ENCODE data around the gene TBL1X.

Gene TBL1X

GRCh38 chrX:9628779-9629493, 164.1 kb downstream of the TBL1X start:
- no peak for DNase-seq (ENCODE audit: low read depth in 2 of 2)

DNA sequence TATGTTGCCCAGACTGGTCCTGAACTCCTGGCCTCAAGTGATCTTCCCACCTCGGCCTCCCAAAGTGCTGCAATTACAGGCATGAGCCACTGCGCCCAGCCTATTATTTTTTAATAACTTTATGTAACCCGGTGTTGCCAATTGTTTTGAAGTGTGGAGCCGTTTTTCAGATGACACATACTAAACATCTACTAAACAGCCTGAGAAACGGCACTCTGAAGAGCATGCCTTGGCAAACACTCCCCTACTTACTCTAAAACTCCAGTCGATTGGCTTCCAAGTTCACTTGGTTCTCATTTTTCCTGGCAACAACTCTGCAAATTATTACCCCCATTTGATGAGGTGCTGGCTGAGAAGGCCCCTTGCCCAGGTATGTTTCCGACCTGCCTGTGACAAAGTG, 169.7 kb downstream of the TBL1X start:
- DNase-seq (ENCODE audit: low read depth in 2 of 2), result no peak

- no peak for DNase-seq (ENCODE audit: low read depth in 2 of 2)
These were observed 170.5 kb downstream of the TBL1X start for GRCh38 chrX:9635368-9635767.

DNA sequence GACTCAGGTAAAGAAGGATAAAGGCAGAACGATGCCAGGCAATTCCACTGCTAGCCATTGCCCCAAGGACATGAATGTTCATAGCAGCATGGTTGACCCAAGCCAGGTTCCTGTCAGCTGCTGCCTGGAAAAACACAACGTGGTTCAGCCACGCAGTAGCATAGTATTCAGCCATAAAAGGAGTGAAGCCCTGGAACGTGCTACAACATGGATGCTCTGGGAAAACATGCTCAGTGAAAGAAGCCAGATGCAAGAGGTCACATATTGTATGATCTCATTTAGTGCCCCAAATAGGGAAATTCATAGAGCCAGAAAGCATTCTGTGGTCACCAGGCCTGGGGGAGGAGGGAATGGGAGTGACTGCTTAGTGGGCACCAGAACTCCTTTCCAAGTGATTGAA, 170.9 kb downstream of the TBL1X start:
- DNase-seq (ENCODE audit: low read depth in 2 of 2), result no peak

GRCh38 chrX:9638871-9639270, 174.0 kb downstream of the TBL1X start:
- no peak for DNase-seq (ENCODE audit: low read depth in 2 of 2)

DNA sequence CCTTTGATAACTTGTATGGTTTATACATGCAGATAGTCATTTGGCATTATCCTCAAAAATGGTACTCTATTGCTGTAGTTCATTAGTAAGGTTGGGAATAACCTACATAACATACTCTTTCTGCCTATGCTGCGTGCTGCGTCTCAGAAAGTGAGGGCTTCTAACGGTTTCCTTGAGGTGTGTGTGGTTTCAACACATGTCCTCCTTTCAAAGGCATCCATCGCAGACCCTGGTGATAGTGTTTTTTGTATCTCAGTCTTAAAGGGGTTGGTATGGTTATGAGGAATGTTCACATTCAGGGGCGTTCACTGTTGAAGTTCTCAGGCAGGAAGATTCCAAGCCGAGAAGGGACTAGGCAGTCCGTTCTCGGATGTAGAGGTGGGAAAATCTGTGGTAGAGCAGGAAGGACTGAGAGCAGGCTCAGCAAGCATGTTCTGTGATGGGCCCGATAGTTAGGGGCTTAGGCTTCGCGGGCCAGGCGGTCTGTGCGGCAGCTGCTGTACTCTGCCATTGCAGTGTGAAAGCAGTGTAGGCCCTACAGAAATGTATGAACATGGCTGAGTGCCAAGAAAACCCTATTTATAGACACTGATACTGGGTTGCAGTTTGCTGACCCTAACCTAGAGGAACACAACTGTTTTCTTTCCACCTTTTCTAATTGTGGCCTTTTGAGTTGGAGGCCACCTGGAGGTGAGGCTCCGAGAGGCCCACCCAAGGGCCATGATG, 177.6 kb downstream of the TBL1X start:
- DNase-seq (ENCODE audit: low read depth in 2 of 2), result no peak

DNA sequence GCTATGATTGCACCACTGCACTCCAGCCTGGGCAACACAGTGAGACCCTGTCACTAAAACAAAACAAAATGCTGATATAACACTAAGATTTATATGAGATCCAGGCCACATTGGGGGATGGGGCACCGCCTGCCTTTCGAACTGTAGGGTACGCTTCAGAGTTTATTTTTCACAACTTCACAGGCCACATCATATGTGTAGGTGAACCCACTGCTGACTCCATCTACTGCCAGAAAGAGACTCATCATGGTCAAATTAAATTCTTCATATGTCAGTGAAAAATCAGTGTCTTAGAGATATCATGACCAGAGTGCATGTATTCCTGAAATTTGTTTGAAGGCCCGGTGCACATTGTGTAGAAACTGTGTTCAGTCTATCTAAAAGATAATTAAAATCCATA, 178.9 kb downstream of the TBL1X start:
- DNase-seq (ENCODE audit: low read depth in 2 of 2), result no peak

DNA sequence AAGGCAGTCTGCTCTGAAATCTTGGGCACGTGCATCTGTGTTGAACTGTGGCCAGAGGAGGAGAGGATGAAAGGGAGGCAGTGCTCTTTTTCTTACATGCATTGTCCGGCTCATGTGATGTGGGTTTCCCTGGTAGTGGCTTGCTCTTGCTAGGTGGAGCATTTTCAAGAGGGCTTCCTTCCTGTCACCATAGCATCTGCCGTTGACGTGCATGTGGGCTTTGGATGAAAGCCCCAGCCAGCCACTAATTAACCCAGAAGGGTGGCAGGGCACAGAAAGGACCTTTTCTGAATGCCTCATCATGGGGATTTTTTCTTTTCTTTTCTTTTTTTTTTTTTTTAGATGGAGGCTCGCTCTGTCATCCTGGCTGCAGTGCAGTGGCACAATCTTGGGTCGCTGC, 179.5 kb downstream of the TBL1X start:
- DNase-seq (ENCODE audit: low read depth in 2 of 2), result no peak

DNA sequence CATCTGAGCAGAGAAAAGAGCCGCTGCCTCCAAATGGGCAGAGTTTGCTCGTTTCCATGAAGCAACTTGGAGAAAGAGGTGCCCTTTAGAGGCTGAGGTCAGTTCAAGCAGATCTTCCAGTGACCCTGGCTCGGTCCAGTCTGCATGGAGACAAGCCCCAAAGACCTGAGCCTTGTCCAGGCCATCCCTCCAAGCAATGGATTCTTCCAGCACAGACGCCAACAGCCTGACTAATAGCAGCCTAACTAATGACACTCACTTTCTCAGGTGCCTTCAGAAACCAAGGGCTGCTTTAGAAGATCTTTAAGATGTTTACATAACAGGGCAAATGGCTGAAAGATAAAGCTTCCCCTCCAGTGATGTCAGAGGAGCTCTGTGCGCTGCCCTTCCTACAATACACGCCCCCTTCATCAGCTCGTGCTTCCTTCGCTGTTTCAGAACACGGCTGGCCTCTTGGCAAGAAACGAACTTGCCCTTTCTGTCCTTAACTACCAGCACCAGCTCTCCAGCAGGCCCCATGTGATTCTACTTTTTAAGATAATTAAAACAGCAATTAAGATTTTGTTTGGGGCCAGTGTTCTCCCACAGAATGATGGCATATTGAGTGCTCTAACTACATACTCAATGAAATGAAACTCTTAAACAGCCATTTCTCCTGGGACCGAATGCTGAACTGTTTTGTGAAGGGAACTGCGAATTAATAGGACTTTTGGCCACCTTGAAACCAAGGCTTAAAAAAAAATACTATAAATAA, 181.8 kb downstream of the TBL1X start:
- no peak for DNase-seq (ENCODE audit: low read depth in 2 of 2)

DNA sequence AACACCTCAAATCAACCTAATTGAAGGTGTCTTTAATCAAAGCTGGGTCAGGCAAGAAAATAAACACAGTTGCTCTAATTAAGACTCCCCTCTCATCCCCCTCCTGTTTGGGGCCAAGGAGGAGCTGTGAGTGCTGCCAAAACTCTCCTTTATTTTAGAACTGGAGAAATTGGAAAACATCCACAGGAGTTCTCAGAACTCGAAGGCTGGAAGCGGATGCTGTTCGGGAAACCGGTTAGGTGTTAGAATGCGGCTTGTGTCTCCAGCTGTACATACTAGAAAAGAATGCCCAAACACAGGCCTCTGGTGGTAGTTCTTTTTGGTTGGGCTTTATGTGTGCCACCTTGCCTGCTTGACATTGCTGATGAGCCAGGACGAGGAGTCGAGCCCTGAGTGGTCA, 182.6 kb downstream of the TBL1X start:
- no peak for DNase-seq (ENCODE audit: low read depth in 2 of 2)

GRCh38 chrX:9650091-9650490, 185.2 kb downstream of the TBL1X start:
- no peak for DNase-seq (ENCODE audit: low read depth in 2 of 2)

DNA sequence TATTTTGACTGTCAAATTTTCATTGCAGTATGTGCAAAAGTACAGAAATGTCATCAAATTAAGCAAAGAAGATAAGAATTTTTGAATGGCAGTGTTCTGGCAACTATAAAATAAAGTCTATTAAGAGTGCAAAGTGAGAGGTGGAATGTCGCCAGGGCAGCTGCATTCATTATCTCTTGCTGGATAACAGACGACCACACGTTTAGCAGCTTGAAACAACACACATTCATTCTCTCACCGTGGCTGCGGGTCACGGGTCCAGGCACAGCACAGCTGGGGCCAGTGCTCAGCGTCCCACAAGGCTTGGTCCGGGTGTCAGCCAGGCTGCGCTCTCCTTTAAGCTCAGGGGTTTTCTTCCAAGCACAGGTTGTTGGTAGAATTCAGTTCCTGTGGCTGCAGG, 186.9 kb downstream of the TBL1X start:
- DNase-seq (ENCODE audit: low read depth in 2 of 2), result no peak

GRCh38 chrX:9654929-9655328, 190.1 kb downstream of the TBL1X start:
- no peak for DNase-seq (ENCODE audit: low read depth in 2 of 2)

GRCh38 chrX:9656277-9656676, 191.4 kb downstream of the TBL1X start:
- DNase-seq (ENCODE audit: low read depth in 2 of 2), result no peak

DNA sequence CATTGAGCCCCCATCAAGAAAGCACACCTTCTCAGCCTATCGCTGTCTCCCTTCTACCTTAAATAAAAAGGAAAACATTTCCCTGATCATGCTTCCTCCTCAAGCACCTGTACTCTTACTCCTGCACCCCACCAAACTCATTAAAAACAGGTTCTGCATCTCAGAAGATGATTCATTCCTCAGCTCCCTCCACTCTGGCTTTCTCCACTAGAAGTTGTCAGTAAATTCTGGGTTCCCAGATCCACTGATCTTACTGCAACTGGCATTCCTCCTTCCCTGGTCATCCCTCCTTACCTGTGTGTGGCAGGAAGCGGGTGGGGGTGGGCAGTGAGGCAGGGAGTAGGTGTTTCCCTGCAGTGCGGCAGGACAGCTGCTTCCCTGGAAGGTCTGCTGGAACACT, 192.0 kb downstream of the TBL1X start:
- no peak for DNase-seq (ENCODE audit: low read depth in 2 of 2)

- DNase-seq (ENCODE audit: low read depth in 2 of 2), result no peak
These were observed 192.9 kb downstream of the TBL1X start for GRCh38 chrX:9657590-9658256.

- DNase-seq (ENCODE audit: low read depth in 2 of 2), result no peak
These were observed 193.6 kb downstream of the TBL1X start for GRCh38 chrX:9658409-9658808.

DNA sequence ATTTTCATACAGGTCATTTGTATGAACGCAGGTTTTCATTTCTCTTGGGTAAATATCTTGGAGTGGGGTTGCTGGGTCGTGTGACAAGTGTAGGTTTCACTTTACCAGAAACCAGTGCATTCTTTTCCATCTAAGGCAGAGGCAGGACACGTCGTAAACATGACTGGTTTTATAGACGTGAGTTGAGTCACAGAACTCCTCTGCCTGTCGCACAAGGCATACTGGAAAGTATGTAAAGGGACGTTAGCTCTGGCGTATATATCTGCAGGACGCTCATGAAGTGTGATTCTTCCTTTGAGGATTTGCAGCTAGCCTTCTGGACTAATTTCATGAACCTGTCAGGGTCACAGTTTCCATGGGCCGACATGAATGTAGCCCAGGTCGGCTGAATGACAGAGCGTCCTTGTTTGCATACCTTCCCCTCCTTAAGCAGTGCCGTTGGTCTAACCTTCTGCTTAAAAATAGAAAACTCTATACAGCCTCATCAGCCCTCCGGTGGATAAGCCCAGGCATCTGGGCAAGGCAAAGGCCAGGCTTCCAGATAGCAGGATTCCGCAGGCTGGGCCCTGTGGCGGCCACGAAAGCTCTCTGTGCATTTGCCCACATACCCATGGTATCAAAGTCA, 194.8 kb downstream of the TBL1X start:
- DNase-seq (ENCODE audit: low read depth in 2 of 2), result no peak

DNA sequence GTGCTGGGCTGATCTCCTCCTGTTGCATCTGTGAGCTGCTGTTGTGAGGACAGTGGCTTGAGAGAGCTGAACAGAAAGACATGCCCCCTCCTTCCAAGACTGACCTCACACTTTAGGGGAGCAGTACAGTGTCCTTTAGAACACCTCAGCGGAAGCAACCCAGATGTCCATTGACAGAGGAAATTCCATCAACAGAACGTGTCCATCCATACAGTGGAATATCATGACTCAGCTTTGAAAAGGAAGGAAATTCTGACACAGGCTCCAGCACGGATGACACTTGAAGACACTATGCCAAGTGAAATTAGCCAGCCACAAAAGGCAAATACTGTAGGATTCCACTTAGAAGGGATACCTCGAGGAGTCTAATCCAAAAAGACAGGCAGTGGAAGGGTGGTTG, 197.3 kb downstream of the TBL1X start:
- peak; percentile 17 to 18 for DNase-seq (ENCODE audit: low read depth in 2 of 2)

GRCh38 chrX:9663216-9663615, 198.4 kb downstream of the TBL1X start:
- DNase-seq (ENCODE audit: low read depth in 2 of 2), result no peak

DNA sequence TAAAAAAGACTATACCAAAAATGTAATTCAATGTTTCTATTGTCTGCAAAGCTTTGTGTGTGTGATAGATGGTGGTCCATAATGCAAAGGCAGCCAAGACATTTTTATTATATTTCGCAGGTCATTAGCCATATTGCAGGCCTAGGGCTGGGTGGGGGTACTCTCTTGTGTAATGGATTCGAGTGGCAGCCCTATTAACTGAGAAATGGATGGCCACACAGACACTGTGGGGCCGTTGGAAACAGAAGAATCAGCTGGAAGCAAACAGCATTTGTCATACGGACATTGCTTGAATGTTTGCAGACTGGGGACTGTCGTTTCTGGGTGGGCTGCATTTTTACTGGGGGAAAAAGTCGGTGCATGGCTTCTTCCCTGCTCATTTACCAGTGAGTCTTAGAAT, 199.4 kb downstream of the TBL1X start:
- no peak for DNase-seq (ENCODE audit: low read depth in 2 of 2)

GRCh38 chrX:9665113-9665512, 200.3 kb downstream of the TBL1X start:
- DNase-seq (ENCODE audit: low read depth in 2 of 2), result no peak

Measured in fibroblast of skin of left biceps (primary cell).